Neural cell (in vitro differentiated cells): ENCODE data around the gene AOAH. TPM values are rescaled to one million over a fixed set of nuclear protein-coding genes. Genes with fewer than 3 reads are reported as not detected.

Experiments
- H2AFZ ChIP-seq: fragments of 200-600, 300-800 bp; sonication (generic), shearing (Covaris generic); 2 replicates; pipeline ENCODE4 v1.6.0; 2014; ENCODE audit warnings: low read depth, mild to moderate bottlenecking, antibody characterized with exemption, low read length, moderate library complexity
- H3F3A ChIP-seq: fragments of 200-600 bp; shearing (Covaris generic); 2 replicates; pipeline ENCODE4 v1.6.1; 2016; ENCODE audit warnings: mild to moderate bottlenecking, moderate library complexity, mixed read lengths, antibody characterized with exemption, low read length; ENCODE audit not compliant: insufficient read depth, poor library complexity, severe bottlenecking
- H3K27ac ChIP-seq: fragments of 200-600, 300-800 bp; sonication (generic), shearing (Covaris generic); 2 replicates; pipeline ENCODE4 v1.5.1; 2014; ENCODE audit warnings: mild to moderate bottlenecking, low read length, moderate library complexity
- H3K27me3 ChIP-seq: fragments of 300-800, 200-600 bp; sonication (generic), shearing (Covaris generic); 2 replicates; pipeline ENCODE4 v1.6.0; 2014; ENCODE audit warnings: mild to moderate bottlenecking, low read depth, low read length, moderate library complexity; ENCODE audit not compliant: insufficient read depth
- H3K36me3 ChIP-seq: fragments of 300-800, 200-600 bp; sonication (generic), shearing (Covaris generic); 2 replicates; pipeline ENCODE4 v1.5.1; 2014; ENCODE audit warnings: mild to moderate bottlenecking, antibody characterized with exemption, low read length, moderate library complexity; ENCODE audit not compliant: insufficient read depth
- H3K4me2 ChIP-seq: fragments of 300-800, 200-600 bp; sonication (generic), shearing (Covaris generic); 2 replicates; pipeline ENCODE4 v1.6.0; 2014; ENCODE audit warnings: mild to moderate bottlenecking, low read length
- H3K4me3 ChIP-seq: fragments of 300-800, 200-600 bp; sonication (generic), shearing (Covaris generic); 2 replicates; pipeline ENCODE4 v1.5.1; 2014; ENCODE audit warnings: mild to moderate bottlenecking, low read length, moderate library complexity
- H3K79me2 ChIP-seq: fragments of 200-600 bp; shearing (Covaris generic); replicated peaks from 2 replicates; pipeline ENCODE4 v1.6.0; 2014; ENCODE audit warnings: mild to moderate bottlenecking, low read length, moderate library complexity; ENCODE audit not compliant: insufficient read depth
- H3K9ac ChIP-seq: fragments of 300-800, 200-600 bp; sonication (generic), shearing (Covaris generic); 2 replicates; pipeline ENCODE4 v1.6.1; 2016; ENCODE audit warnings: mild to moderate bottlenecking, low read length, mixed read lengths
- H3K9me2 ChIP-seq: fragments of 200-600 bp; shearing (Covaris generic); 2 replicates; pipeline ENCODE4 v1.6.1; 2016; ENCODE audit warnings: mild to moderate bottlenecking, low read length, mixed read lengths; ENCODE audit not compliant: insufficient read depth
- H3K9me3 ChIP-seq: fragments of 200-600, 300-800 bp; sonication (generic), shearing (Covaris generic); 2 replicates; pipeline ENCODE4 v1.6.1; 2016; ENCODE audit warnings: mild to moderate bottlenecking, mixed run types, low read length, moderate library complexity, mixed read lengths
- H4K20me1 ChIP-seq: fragments of 200-600 bp; shearing (Covaris generic); 2 replicates; pipeline ENCODE4 v1.6.1; 2016; ENCODE audit warnings: mild to moderate bottlenecking, mixed run types; ENCODE audit not compliant: insufficient read depth
- EP300 ChIP-seq: fragments of 450-650 bp; conservative IDR thresholded peaks from 2 replicates; pipeline ENCODE4 v1.6.1; 2014; ENCODE audit warnings: antibody characterized with exemption, mild to moderate bottlenecking, moderate library complexity; ENCODE audit not compliant: poor library complexity, severe bottlenecking
- EZH2 ChIP-seq: fragments of 200-600, 300-800 bp; shearing (Covaris generic), sonication (generic); IDR thresholded peaks from 2 replicates; pipeline ENCODE4 v1.6.1; 2014; ENCODE audit warnings: antibody characterized with exemption, low read length, borderline replicate concordance, mild to moderate bottlenecking; ENCODE audit not compliant: insufficient read depth, poor library complexity, severe bottlenecking
- MXI1 ChIP-seq: fragments of 450-650 bp; conservative IDR thresholded peaks from 2 replicates; pipeline ENCODE4 v1.6.1; 2014; ENCODE audit warnings: antibody characterized with exemption, mild to moderate bottlenecking; ENCODE audit not compliant: poor library complexity, severe bottlenecking
- POLR2AphosphoS5 ChIP-seq: IDR thresholded peaks from 2 replicates; pipeline ENCODE4 v1.6.1; 2012
- RAD21 ChIP-seq: fragments of 450-650 bp; conservative IDR thresholded peaks from 2 replicates; pipeline ENCODE4 v1.6.1; 2014; ENCODE audit warnings: antibody characterized with exemption, mild to moderate bottlenecking, moderate library complexity
- SMC3 ChIP-seq: fragments of 450-650 bp; conservative IDR thresholded peaks from 2 replicates; pipeline ENCODE4 v1.6.1; 2014; ENCODE audit warnings: antibody characterized with exemption, mild to moderate bottlenecking, moderate library complexity; ENCODE audit not compliant: poor library complexity
- TAF1 ChIP-seq: IDR thresholded peaks from 2 replicates; pipeline ENCODE4 v1.6.1; 2012; ENCODE audit warnings: low read depth
- polyA minus RNA-seq: library from RNA; depleted of rRNA, polyadenylated mRNA; stranded (reverse); fragments of >200 nt; gene quantifications from 2 replicates; pipeline ENCODE4 v1.2.3, GENCODE V29; 2014
- polyA plus RNA-seq: library from polyadenylated mRNA; depleted of rRNA; stranded (reverse); fragments of >200 nt; gene quantifications from 2 replicates; pipeline ENCODE4 v1.2.3, GENCODE V29; 2014
- TF ChIP-seq, protein P1 (sequence below): fragments of 450-650 bp; IDR thresholded peaks from 2 replicates; pipeline ENCODE4 v1.5.1; 2014; ENCODE audit warnings: antibody characterized with exemption, mild to moderate bottlenecking, moderate library complexity; ENCODE audit not compliant: poor library complexity, severe bottlenecking
- TF ChIP-seq, protein P2 (sequence below): IDR thresholded peaks from 2 replicates; pipeline ENCODE4 v1.6.1; 2012; ENCODE audit warnings: borderline replicate concordance

The AOAH gene, protein sequence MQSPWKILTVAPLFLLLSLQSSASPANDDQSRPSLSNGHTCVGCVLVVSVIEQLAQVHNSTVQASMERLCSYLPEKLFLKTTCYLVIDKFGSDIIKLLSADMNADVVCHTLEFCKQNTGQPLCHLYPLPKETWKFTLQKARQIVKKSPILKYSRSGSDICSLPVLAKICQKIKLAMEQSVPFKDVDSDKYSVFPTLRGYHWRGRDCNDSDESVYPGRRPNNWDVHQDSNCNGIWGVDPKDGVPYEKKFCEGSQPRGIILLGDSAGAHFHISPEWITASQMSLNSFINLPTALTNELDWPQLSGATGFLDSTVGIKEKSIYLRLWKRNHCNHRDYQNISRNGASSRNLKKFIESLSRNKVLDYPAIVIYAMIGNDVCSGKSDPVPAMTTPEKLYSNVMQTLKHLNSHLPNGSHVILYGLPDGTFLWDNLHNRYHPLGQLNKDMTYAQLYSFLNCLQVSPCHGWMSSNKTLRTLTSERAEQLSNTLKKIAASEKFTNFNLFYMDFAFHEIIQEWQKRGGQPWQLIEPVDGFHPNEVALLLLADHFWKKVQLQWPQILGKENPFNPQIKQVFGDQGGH
- polyA plus RNA-seq, result 0.76 and 4.3 TPM in 2 replicates
- polyA minus RNA-seq, result 1.5 and 1.9 TPM in 2 replicates

DNA sequence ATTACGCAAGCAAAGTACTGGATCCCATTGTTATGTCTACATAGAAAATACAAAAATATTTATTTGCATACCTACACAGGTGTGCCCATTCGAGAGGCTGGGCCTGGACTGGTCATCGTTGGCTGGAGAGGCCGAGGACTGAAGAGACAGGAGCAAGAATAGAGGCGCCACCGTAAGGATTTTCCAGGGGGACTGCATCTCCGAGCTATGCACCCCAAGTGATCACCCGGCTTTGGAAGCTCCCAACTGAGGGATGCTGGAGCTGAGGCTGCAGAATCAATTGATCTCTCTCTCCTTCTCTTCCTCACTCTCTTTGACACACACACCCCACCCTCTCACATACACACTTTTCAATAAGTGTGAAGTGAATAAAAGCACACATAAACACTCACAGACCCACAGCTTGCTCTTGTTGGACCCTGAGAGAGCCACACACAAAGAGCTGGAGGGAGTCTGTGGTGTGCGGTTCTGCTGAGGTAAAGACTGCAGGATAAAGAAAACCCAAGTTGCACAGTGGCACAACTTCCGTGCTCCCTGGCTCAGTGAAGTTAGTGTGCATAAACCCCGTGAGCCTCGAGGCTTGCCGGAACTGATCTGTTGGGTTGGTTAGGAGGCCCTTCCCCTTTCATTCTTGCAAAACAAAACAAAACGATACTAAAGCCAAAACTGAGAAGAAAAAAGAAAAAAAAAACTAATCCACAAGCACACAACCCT is at the start of gene AOAH:
TSS of gene AOAH (minus strand) at position 544 of the 714 bp plus-strand sequence. CDS start at position 198, 346 bp downstream.
- H3K27me3 ChIP-seq, result no peaks in the 10 kb centered on the region
- no peak within 1 kb of the TSS for H2AFZ ChIP-seq
- no peaks in the 10 kb centered on the region for H3K9me3 ChIP-seq
- H4K20me1 ChIP-seq, result no peaks in the 10 kb centered on the region
- no peaks in the 10 kb centered on the region for H3F3A ChIP-seq
- no peak within 1 kb of the TSS for H3K4me2 ChIP-seq
- H3K36me3 ChIP-seq, result no peaks in the 10 kb centered on the region
- H3K9me2 ChIP-seq, result no peaks in the 10 kb centered on the region
- H3K79me2 ChIP-seq, result no peaks in the 10 kb centered on the region
- H3K9ac ChIP-seq, result no peak within 1 kb of the TSS
- H3K27ac ChIP-seq, result no peak within 1 kb of the TSS
- no peak within 1 kb of the TSS for H3K4me3 ChIP-seq
- TF ChIP-seq, protein P1, sequence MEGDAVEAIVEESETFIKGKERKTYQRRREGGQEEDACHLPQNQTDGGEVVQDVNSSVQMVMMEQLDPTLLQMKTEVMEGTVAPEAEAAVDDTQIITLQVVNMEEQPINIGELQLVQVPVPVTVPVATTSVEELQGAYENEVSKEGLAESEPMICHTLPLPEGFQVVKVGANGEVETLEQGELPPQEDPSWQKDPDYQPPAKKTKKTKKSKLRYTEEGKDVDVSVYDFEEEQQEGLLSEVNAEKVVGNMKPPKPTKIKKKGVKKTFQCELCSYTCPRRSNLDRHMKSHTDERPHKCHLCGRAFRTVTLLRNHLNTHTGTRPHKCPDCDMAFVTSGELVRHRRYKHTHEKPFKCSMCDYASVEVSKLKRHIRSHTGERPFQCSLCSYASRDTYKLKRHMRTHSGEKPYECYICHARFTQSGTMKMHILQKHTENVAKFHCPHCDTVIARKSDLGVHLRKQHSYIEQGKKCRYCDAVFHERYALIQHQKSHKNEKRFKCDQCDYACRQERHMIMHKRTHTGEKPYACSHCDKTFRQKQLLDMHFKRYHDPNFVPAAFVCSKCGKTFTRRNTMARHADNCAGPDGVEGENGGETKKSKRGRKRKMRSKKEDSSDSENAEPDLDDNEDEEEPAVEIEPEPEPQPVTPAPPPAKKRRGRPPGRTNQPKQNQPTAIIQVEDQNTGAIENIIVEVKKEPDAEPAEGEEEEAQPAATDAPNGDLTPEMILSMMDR, result no peak
- TF ChIP-seq SMC3, result no peak
- no peak for TF ChIP-seq RAD21
- TF ChIP-seq, protein P2, sequence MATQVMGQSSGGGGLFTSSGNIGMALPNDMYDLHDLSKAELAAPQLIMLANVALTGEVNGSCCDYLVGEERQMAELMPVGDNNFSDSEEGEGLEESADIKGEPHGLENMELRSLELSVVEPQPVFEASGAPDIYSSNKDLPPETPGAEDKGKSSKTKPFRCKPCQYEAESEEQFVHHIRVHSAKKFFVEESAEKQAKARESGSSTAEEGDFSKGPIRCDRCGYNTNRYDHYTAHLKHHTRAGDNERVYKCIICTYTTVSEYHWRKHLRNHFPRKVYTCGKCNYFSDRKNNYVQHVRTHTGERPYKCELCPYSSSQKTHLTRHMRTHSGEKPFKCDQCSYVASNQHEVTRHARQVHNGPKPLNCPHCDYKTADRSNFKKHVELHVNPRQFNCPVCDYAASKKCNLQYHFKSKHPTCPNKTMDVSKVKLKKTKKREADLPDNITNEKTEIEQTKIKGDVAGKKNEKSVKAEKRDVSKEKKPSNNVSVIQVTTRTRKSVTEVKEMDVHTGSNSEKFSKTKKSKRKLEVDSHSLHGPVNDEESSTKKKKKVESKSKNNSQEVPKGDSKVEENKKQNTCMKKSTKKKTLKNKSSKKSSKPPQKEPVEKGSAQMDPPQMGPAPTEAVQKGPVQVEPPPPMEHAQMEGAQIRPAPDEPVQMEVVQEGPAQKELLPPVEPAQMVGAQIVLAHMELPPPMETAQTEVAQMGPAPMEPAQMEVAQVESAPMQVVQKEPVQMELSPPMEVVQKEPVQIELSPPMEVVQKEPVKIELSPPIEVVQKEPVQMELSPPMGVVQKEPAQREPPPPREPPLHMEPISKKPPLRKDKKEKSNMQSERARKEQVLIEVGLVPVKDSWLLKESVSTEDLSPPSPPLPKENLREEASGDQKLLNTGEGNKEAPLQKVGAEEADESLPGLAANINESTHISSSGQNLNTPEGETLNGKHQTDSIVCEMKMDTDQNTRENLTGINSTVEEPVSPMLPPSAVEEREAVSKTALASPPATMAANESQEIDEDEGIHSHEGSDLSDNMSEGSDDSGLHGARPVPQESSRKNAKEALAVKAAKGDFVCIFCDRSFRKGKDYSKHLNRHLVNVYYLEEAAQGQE, result no peak
- TF ChIP-seq EP300, result no peak
- no peak for TF ChIP-seq EZH2
- TF ChIP-seq TAF1, result no peak
- no peak for TF ChIP-seq MXI1
- no peak for TF ChIP-seq POLR2AphosphoS5

DNA sequence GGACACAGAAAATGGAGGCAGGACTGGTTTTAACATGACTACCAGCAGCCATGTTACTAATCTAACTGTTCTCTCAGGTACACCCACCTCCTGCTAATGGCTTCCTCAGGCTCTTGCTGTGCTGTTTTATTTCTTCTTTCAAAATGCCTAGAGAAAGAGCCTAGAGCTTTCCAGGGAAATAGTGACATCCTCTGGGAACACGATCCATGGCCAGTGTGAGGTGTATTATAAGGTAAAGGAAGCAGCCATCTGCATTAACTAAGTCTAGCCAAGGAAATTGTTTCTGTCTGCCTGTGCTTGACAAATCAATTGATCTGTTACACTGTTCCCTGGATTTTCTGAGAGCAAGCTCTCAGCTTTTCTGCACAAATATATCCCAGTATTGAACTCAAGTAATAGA is 42.2 kb upstream of the AOAH start:
- Histone ChIP-seq H3K9me3 (no peaks in the 10 kb centered on the region), H3K36me3 (no peaks in the 10 kb centered on the region), H3K4me2 (no peak overlapping the region), H3K27ac (peak overlapping the region; percentile 85), H3K9me2 (no peaks in the 10 kb centered on the region), H3K4me3 (peak overlapping the region; percentile 11), H3K79me2 (no peaks in the 10 kb centered on the region), H4K20me1 (no peaks in the 10 kb centered on the region), H3K9ac (peak overlapping the region; percentile 59), H2AFZ (peak overlapping the region; percentile 47), H3F3A (no peaks in the 10 kb centered on the region), H3K27me3 (no peaks in the 10 kb centered on the region)
- TF ChIP-seq, protein P2, result peak; percentile 82
- TF ChIP-seq, protein P1, result peak; percentile 49
- TF ChIP-seq MXI1 (no peak), EZH2 (no peak), RAD21 (peak; percentile 57), POLR2AphosphoS5 (peak; percentile 41), EP300 (peak; percentile 38), SMC3 (peak; percentile 57), TAF1 (no peak)
